LHCN-M2 (cell line): Measurements from ENCODE around the gene NFIC. TPM values are rescaled to one million over a fixed set of nuclear protein-coding genes. Genes with fewer than 3 reads are reported as not detected.
A peak's percentile ranks its signal among the peaks of the same experiment; 100 is the strongest.

ENCODE experiments used
- DNase-seq: peaks from one replicate; pipeline ENCODE4 v3.0.0-alpha.2; 2012; ENCODE audit warnings: low read depth
- total RNA-seq: library from RNA; depleted of rRNA; stranded (reverse); fragments of >200 nt; gene quantifications from 2 replicates; pipeline ENCODE4 v1.2.3, GENCODE V29; 2014

The NFIC gene
- total RNA-seq, 1 experiment from 2014 or later, result 61.3 TPM

DNA sequence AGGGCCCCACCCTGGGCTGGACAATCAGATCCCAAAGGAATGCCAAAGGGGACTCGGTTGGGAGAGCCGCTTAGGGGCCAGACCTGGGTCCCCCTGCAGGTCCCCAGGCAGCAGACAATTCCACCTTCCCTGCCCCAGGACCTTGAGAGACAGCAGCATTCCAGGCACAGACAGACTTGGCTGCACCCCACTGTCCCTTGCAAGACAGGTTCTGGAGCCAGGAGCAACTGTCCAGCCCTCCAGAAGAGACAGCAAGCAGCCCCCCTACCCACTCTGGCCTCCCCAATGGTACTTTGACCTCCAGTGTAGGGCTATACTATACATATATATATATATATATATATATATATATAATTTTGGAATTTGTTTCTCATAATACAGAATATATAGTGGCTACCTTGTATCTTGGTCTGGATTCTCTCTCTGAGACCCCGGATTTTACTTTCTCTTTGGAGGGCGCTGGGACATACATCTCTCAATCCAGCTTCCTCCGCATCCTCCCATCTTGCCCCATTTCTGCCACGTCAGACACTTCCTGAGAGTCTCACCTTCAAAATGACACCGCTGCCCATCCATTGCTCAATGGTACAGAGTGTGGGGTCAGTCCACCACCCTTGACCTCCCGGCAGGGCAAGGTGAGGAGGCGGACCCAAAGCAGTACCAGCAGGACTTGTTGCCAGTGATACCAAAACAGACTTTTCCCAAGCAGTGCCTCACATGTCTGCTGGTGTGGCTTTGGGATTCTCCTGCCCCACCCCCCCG lies 101.2 kb downstream of the NFIC start:
- no peak for DNase-seq

DNA sequence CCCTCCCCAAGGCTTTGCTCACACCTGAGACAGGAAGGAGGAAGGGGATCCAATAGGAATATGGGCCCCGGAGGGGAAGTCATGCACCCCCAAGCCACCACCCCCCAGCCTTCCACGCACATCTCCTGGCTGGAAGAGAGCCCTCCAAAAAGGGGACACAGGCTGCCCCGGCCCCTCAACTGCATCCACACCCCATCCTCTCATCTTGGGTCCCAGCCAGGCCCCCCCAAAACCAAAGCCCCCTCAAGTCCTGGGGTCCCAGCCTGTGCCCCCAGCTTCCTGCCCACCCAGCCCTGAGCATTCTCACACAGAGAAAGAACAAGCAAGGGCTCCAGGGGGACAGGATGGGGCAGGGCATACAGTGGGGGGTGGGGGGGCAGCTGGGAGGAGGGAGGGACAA lies 101.8 kb downstream of the NFIC start:
- DNase-seq, result no peak

DNA sequence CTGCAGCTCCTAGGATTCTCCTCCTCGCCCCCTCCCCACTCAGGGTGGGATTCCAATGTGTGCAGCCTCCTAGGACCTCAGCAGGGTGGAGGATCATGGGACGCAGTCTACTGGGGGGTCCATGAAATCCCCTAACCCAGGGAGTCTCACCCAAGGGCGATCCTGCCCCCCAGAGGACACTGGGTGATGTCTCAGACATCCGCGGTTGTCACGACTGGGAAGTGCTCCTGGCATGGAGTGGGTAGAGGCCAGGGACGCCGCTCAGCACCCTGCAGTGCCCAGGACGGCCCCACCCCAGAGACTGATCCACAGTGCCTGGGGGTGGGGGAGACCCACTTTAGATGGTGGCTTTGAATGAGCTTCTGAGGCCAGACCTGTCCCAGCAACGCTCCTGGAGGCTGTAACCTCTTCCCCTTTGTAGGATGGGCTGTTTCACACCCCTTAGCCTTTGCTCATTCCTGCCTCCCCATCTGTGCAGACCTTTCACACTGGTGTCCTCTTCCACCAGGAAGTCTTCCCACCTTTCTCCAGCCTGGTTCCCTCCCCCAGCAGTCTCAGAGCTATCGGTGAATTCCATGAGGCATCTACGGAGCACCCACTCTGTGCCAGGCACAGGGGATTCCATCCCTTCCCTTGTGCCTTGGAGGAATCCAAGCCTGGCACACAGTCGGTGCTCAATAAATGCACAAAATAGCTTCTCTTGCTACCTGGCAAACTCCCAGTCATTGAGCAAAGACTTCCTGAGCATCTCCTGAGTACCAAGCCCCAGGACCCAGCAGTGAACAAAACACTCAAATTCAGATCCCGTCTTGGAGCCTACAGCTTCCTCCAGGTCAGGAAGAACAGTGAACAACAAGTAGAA lies 103.5 kb downstream of the NFIC start:
- no peak for DNase-seq

DNA sequence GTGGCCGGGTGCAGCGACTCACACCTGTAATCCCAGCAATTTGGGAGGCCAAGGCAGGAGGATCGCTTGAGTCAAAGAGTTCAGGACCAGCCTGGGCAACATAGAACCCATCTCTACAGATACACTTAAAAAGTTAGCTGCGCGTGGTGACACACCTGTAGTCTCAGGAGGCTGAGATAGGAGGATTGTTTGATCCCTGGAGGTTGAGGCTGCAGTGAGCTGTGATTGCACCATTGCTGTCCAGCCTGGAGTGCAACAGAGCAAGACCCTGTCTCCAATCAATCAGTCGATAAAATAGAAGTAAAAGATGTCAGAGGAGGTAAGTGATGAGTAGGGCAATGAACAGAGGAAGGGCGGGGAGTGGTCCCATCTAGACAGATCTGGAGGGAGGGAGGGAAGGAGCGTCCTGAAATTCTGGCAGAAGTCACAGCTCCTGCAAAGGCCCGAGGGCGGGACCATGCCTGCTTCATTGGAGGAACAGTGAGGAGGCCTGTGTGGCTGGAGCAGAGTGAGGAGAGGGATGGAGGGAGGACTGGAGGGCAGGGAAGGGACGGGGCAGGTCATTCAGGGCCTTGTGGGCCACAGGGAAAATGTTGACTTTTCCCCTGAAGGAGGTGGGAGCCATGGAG lies 104.2 kb downstream of the NFIC start:
- DNase-seq, result no peak

DNA sequence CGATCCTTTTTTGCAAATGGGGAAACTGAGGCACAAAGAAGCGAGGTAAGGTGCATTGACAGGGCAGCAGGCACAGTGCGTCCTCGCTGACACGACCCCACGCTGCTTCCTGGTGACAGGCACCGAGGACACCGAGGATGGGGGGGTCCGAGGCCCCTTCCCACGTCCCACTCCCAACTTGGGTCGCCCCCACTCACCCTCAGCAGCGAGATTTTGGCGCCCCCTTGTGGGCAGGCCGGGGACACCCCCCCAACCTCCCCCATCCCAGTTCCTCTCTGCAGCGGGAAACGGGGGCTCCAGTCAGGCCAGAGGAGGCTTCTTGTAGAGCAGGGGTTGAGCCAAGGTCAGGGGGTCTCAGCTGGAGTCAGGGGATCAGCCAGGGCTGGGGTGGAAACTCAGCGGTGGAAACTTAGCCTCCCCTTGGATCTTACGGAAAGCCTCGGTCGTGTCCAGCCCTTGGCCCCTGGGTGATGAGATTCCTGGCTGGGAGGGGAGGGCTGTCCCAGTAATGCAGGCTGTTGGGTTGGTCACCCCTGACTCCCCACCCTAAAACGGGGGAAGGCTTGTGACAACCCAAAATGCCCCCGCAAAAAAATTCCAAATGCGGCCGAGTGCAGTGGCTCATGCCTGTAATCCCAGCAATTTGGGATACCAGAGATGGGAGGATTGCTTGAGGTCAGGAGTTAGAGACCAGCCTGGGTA lies 105.7 kb downstream of the NFIC start:
- no peak for DNase-seq

DNA sequence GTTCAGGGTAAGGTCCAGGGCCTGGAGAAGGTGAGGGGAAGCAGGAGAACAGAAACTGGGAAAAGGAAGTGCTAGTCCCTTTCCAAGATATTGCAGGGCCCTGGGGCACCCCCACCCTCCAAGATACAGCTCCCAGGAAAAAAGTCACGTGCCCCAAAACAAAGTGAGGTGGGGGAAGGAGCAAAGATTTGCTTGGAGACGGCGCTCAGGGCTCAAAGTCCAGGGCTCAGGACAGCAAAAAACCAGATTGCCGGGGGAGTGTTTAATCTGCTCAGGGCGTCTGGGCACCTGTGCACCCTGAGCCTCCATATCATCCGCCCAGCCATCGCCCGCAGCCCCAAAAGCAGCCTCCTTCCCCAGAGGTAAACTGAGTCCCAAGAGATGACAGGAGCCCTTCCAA lies 107.6 kb downstream of the NFIC start:
- no peak for DNase-seq

DNA sequence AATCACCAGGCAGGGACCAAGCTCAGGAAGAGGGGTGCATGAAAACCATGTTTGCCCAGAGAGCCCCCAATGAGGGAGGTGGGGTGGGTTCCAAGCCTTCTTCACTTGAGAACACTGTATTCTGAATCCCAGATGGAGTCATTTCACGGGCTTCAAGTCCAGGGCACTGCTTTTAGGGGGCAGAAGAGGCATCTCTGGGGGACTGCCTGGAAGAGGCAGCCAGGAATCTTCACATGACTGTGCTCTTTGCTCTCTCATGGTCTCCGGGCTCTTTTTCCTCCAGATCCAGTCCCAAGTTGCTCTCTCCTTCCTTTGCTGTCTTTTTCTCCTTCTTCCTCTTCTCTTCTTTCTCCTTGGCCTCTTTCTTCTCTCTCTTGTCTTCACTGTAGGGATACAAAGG lies 108.2 kb downstream of the NFIC start:
- no peak for DNase-seq

DNA sequence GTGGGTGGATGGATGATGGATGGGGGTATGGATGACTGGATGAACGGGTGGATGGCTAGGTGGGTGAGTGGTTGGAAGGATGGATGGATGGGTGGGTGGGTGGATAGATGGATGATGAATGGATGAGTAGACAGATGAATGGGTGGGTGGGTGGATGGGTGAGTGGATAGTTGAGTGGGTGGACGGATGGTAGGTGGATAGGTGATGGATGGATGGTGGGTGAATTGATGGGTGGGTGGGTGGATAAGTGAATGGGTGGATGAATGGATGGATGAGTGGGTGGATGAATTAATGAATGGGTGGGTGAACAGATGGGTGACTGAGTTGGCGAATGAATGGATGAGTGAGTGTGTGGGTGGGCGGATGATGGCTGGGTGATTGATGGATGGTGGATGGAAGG lies 109.1 kb downstream of the NFIC start:
- DNase-seq, result no peak

DNA sequence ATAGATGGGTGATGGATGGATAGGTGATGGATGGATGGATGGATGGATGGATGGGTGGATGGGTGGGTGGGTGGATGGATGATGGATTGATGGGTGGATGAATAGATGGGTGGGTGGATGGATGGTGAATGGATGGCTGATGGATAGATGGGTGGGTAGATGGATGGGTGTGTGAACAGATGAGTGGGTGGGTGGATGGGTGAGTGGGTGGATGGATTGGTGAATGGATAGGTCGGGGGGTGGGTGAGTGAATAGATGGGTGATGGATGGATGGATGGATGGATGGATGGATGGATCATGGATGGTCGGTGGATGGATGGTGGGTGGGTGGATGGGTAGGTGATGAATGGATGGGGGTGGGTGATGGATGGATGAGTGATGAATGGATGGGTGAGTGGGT lies 110.4 kb downstream of the NFIC start:
- DNase-seq, result no peak

DNA sequence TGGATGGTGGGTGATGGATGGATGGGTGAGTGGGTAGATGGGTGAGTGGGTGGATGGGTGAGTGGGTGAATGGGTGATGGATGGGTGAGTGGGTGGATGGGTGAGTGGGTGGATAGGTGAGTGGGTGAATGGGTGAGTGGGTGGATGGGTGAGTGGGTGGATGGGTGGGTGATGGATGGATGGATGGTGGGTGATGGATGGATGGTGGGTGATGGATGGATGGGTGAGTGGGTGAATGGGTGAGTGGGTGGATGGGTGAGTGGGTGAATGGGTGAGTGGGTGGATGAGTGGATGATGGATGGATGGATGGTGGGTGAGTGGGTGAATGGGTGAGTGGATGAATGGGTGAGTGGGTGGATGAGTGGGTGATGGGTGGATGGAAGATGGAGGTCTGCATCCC lies 111.1 kb downstream of the NFIC start:
- DNase-seq, result no peak

DNA sequence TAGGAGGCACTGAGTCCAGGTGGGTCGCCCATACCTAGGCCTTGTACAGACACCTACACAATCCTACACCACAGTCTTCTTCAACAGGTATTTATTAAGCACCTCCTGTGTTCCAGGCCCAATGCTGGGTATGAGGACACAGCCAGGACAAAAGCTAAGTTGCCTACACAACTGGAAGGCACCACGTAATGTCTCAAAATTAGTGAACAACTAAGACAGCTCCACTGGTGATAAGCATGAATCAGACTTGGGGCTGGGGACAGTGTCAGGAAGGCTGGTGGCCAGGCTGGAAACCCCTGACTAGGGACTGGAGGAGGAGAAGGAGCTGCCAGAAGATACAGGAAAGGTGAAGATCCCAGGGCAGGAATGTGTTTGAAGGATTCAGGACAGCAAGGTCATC lies 111.6 kb downstream of the NFIC start:
- DNase-seq, result no peak

DNA sequence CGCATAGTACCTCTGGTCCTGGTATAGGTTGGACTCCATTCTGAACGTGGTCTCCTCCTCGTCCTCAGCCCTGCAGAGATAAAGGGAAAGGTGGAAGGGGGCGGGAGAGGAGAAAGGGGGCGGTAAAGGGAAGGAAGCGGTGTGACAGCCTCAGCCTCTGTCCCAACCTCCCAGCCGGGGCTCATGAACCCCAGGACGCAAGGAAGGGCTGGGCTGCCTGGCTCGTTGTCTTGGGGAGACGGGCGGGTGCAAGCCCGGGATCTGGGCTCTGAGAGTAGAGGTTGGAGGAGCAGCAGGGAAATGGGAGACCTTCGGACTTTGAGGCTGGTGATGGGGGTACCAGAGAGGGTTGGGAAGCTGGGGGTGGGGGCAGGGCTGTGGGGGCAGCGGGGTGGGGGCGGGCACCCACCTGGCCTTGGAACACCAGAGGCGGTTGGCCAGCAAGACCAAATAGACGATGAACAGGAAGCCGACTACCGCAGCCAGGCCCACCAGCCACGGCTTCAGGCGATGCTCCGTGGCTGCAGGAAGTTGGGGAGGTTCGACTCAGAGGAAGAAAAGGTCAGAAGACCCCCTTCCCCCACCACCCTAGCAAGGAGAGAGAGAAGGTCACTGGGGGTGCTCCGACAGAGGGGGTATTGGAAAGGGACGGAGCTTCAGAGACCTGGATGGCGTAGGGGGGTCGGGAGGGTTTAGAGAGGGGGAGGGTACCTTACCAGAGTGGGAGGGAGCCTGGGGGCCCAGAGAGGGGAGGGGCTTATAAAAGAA lies 112.2 kb downstream of the NFIC start:
- no peak for DNase-seq

DNA sequence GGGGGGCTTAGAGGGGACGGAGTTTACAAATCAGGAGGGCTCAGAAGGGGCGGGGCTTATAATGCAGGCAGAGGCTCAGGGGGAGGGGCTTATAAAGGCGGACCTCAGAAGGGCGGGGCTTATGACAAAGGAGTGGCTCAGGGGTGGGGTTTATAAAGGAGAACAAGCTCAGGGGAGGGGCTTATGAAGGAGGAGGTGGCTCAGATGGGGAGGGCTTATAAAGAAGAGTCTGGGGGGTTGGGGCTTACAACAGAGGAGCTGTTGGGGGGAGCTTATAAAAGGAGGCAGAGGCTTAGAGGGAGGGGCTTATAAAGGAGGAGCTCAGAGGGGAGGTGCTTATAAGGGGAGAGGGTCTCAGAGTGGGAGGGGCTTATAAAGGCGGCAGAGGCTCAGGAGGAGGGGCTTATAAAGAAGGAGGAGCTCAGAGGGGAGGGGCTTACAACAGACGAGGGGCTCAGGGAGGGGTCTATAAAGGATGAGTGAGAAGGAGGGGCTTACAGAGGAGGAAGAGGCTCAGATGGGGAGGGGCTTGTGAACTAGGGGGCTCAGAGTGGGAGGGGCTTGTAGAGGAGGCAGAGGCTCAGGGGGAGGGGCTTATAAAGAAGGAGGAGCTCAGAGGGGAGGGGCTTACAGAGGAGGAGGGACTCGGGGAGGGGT lies 112.9 kb downstream of the NFIC start:
- peak; percentile 41 for DNase-seq

DNA sequence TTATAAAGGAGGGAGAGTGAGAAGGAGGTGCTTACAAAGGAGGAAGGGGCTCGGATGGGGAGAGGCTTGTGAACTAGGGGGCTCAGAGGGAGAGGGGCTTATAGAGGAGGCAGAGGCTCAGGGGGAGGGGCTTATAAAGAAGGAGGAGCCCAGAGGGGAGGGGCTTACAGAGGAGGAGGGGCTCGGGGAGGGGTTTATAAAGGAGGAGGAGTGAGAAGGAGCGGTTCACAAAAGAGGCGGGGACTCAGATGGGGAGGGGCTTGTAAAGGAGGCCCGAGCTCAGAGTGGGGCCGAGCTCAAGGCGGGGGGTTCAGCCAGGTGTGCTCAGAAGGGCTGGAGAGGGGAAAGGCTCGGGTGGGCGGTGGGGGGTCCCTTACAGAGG lies 113.4 kb downstream of the NFIC start:
- DNase-seq, result no peak

DNA sequence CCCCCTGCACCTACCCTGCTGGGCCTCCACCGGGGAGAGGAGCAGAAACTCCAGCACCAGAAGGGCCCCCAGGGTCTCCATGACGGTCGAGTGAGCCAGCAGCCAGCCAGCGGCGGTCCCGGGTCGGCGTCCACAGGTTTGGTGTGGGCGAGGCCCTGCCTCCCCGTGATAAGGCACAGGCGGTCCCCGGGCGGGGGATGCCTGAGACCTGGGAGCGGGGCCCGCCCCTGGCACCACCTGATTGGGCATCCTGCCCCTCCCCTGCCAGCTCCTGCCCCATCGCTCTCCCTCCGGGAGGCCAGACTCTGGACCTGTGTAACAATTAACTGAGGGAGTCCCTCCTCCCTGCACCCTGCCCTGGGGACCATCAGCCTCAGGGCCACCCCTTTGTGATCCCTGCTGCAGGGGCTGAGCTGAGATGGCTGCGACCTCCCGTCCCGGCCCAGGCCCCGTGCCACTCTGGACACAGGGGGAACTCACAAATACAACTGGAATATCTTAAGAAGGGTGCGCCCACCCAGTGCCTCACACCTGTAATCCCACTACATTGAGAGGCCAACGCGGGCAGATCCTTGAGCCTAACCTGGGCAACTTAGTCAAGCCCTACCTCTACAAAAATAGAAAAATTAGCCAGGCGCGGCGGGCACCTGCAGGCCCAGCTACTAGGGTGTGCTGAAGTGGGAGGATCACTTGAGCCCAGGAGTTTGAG lies 114.2 kb downstream of the NFIC start, which contains the start of gene SMIM24:
Gene SMIM24 (minus strand): TSS at position 143 of the 709 bp plus-strand sequence. CDS start 62 bp downstream, at position 81.
- no peak for DNase-seq

DNA sequence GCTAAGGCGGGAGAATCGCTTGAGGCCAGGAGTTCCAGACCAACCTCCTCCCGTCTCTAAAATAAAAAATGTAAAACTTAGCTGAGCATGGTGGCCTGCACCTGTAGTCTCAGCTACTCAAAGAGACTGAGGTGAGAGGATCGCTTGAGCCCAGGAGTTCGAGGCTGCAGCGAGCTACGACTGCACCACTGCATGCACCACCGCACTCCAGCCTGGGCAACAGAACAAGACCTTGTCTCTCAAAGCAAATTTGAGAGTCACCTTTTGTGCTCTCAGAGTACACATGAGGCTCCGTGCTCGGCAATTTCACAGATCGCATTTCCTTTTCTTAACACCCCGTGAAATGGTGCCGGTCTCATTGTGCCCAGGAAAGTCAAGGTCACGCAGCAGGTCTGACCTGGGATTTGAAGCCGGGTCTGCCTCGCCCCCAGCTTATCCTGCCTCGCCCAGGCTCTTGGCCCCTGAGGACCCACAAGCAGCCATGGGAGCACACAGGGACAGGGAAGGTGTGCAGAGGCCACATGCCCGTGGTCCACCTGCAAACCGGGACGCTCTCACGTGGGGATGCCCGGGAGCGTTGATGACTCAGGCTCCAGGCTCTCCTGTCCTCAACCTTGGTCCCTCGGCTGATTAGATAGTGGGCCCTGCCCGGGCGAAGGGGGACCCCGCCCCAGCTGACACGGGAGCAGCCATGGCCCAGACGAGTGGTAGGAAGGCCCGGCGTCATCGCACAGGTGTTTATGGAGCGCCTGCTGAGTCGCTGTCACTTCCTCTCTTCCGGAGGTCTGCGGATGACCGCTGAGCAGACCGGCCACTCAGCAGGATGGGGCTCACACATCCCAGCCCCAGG lies 115.1 kb downstream of the NFIC start:
- DNase-seq, result no peak

DNA sequence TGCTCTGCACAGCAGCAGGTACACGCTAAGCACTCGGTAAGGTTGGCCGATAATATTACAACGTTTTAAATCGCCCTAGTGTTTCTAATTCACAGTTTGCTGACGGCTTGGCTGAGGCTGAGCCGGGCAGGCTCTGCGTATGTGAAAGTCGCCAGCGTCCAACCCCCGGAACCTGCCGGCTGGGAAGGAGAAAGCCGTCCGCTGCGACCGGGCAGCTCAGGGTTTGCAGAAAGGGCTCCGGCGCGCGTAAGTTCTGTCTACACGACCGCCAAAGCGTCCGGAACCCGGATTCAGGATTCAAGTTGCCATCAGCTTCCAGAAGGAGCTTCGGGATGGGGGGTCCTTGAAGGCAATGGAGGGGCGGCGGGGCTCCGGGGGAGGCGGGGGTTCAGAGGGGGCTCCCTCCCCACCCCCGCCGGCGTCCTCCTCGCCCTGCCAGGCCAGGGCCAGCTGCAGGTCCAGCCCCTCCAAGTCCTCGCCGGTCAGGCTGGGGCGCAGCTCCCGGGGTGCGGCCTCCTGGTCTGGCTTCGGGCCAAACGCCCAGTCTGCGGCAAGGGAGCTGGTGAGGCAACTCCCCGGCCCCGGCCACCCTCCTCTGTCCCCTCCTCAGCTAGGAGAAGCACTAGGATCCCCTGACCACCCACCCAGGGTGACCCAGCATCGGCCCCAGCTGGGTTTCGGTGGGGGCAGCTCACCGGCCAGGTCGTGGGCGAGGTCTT lies 116.3 kb downstream of the NFIC start:
- DNase-seq, result no peak

DNA sequence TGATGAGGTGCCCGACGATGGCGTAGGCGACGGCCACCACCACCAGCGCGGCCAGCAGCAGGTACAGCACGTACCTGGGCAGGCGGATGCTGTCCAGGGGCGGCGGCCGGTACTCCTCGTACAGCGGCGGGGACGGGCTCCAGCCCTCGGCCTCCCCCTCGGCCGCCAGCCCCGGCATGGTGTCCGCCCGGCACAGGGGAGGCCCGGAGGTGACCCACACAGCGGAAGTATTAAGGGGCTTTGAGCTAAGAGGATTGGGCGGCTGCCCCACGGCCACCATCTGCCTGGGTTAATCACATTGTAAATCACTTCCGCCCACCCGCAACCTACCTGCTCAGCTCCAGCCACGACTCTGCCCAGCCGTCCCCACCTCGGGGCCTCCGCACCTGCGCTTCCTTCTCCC lies 116.8 kb downstream of the NFIC start, which contains the start of gene SMIM44:
Gene SMIM44 (minus strand): TSS at position 216 of the 403 bp plus-strand sequence. CDS start 38 bp downstream, at position 178.
- no peak for DNase-seq
